Neural crest cell (in vitro differentiated cells): ENCODE results near the gene C3orf38. TPM values are rescaled to one million over a fixed set of nuclear protein-coding genes. Genes with fewer than 3 reads are reported as not detected.
"Not testable (repeated sequence)": the region's sequence is repeated elsewhere in the genome, so short reads cannot be mapped to it uniquely, and the experiment has no call there.

ENCODE experiments used
- DNase-seq: peaks from one replicate; pipeline ENCODE4 v3.0.0; 2021; ENCODE audit warnings: low read depth, mixed read lengths, low spot score
- H3K27ac Mint-ChIP-seq: one replicate; pipeline ENCODE4 v1.8.0; 2021; ENCODE audit warnings: mild to moderate bottlenecking, mixed read lengths; ENCODE audit not compliant: unreplicated experiment
- H3K27me3 Mint-ChIP-seq: 2 replicates; pipeline ENCODE4 v1.8.0; 2021; ENCODE audit warnings: low read depth, mild to moderate bottlenecking, mixed read lengths
- H3K36me3 Mint-ChIP-seq: 2 replicates; pipeline ENCODE4 v1.8.0; 2021; ENCODE audit warnings: low read depth, mild to moderate bottlenecking, mixed read lengths
- H3K4me1 Mint-ChIP-seq: 2 replicates; pipeline ENCODE4 v1.8.0; 2021; ENCODE audit warnings: mixed read lengths
- H3K4me3 Mint-ChIP-seq: one replicate; pipeline ENCODE4 v1.8.0; 2021; ENCODE audit warnings: mild to moderate bottlenecking, mixed read lengths
- H3K9me3 Mint-ChIP-seq: 2 replicates; pipeline ENCODE4 v1.8.0; 2021; ENCODE audit warnings: mixed read lengths
- CTCF ChIP-seq: fragments of 200-600 bp; sonication (generic); conservative IDR thresholded peaks from 2 replicates; pipeline ENCODE4 v1.5.0; 2021; ENCODE audit warnings: antibody characterized with exemption, mild to moderate bottlenecking
- total RNA-seq: library from RNA; stranded (reverse); gene quantifications from 2 replicates; pipeline ENCODE4 v1.2.1, GENCODE V29; 2021

Gene C3orf38
- total RNA-seq, 1 donor from 2014 or later, result 33.4 TPM

- Mint-ChIP-seq H3K9me3 (no peaks in the 10 kb centered on the region), H3K36me3 (peaks cover 3% of the 10 kb centered on the region), H3K27me3 (no peaks in the 10 kb centered on the region), H3K4me3 (no peak overlapping the region), H3K4me1 (peaks cover 5% of the 10 kb centered on the region), H3K27ac (no peak overlapping the region)
- TF ChIP-seq CTCF, result no peak
- no peak for DNase-seq
These were observed 34.7 kb upstream of the C3orf38 start for GRCh38 chr3:88114878-88115549.

- H3K4me1 Mint-ChIP-seq, result peaks cover 5% of the 10 kb centered on the region
- no peak overlapping the region for H3K4me3 Mint-ChIP-seq
- no peak overlapping the region for H3K27ac Mint-ChIP-seq
- H3K36me3 Mint-ChIP-seq, result peaks cover 3% of the 10 kb centered on the region
- no peaks in the 10 kb centered on the region for H3K27me3 Mint-ChIP-seq
- no peaks in the 10 kb centered on the region for H3K9me3 Mint-ChIP-seq
- no peak for TF ChIP-seq CTCF
- DNase-seq, result no peak
These were observed 32.1 kb upstream of the C3orf38 start for GRCh38 chr3:88117683-88118082.

- H3K36me3 Mint-ChIP-seq, H3K9me3 Mint-ChIP-seq, H3K4me1 Mint-ChIP-seq, DNase-seq, H3K4me3 Mint-ChIP-seq, H3K27ac Mint-ChIP-seq, H3K27me3 Mint-ChIP-seq: not testable (repeated sequence)
These were observed 31.2 kb upstream of the C3orf38 start for GRCh38 chr3:88118603-88119002.

- no peak for DNase-seq
- Mint-ChIP-seq H3K4me1 (peaks cover 6% of the 10 kb centered on the region), H3K27me3 (no peaks in the 10 kb centered on the region), H3K9me3 (no peaks in the 10 kb centered on the region), H3K36me3 (peaks cover 2% of the 10 kb centered on the region), H3K27ac (no peak overlapping the region), H3K4me3 (no peak overlapping the region)
- TF ChIP-seq CTCF, result no peak
These were observed 26.2 kb upstream of the C3orf38 start for GRCh38 chr3:88123526-88123925.

- DNase-seq, result no peak
- Mint-ChIP-seq H3K27ac (no peak overlapping the region), H3K27me3 (no peaks in the 10 kb centered on the region), H3K36me3 (peaks cover 7% of the 10 kb centered on the region), H3K4me3 (no peak overlapping the region), H3K4me1 (peaks cover 6% of the 10 kb centered on the region), H3K9me3 (no peaks in the 10 kb centered on the region)
- no peak for TF ChIP-seq CTCF
These were observed 18.1 kb upstream of the C3orf38 start for GRCh38 chr3:88131695-88132094.

- DNase-seq, result no peak
- TF ChIP-seq CTCF, result no peak
- peaks cover 7% of the 10 kb centered on the region for H3K36me3 Mint-ChIP-seq
- no peak overlapping the region for H3K4me3 Mint-ChIP-seq
- H3K4me1 Mint-ChIP-seq, result no peaks in the 10 kb centered on the region
- no peak overlapping the region for H3K27ac Mint-ChIP-seq
- H3K9me3 Mint-ChIP-seq, result no peaks in the 10 kb centered on the region
- no peaks in the 10 kb centered on the region for H3K27me3 Mint-ChIP-seq
These were observed 16.9 kb upstream of the C3orf38 start for GRCh38 chr3:88132894-88133293.
